ENCODE measurements around the gene HPD.
A peak's percentile ranks its signal among the peaks of the same experiment; 100 is the strongest.
"Not testable (repeated sequence)": the region's sequence is repeated elsewhere in the genome, so short reads cannot be mapped to it uniquely, and the experiment has no call there.

The HPD gene

GRCh38 chr12:121858662-121859572 is at the start of gene HPD:
Gene HPD (minus strand): TSS chr12:121858859. CDS start chr12:121858823, 36 bp downstream.
- DNase-seq (ENCODE audit: low spot score) = peak; percentile 58

- peak; percentile 60 for DNase-seq (ENCODE audit: low spot score)
Observed at GRCh38 chr12:121905746-121906145, 47.1 kb upstream of the HPD start.

- no peak for DNase-seq (ENCODE audit: low spot score)
Observed at GRCh38 chr12:121903202-121903601, 44.5 kb upstream of the HPD start.

GRCh38 chr12:121899590-121899989 is 40.9 kb upstream of the HPD start:
- no peak for DNase-seq (ENCODE audit: low spot score)

- no peak for DNase-seq (ENCODE audit: low spot score)
Observed at GRCh38 chr12:121898287-121898686, 39.6 kb upstream of the HPD start.

- no peak for DNase-seq (ENCODE audit: low spot score)
Observed at GRCh38 chr12:121894633-121895032, 36.0 kb upstream of the HPD start.

- peak; percentile 74 for DNase-seq (ENCODE audit: low spot score)
Observed at GRCh38 chr12:121893961-121894460, 35.4 kb upstream of the HPD start.

- DNase-seq (ENCODE audit: low spot score) = no peak
Observed at GRCh38 chr12:121892673-121893561, 34.3 kb upstream of the HPD start.

GRCh38 chr12:121889661-121890060 is 31.0 kb upstream of the HPD start:
- DNase-seq (ENCODE audit: low spot score) = peak; percentile 7

- DNase-seq (ENCODE audit: low spot score) = no peak
Observed at GRCh38 chr12:121889274-121889624, 30.6 kb upstream of the HPD start.

GRCh38 chr12:121888478-121889273 is 30.0 kb upstream of the HPD start, which contains the start of gene PSMD9:
Gene PSMD9 (plus strand): TSS chr12:121888790. CDS start chr12:121888857, 67 bp downstream.
- DNase-seq (ENCODE audit: low spot score) = peak; percentile 98

- peak; percentile 5 for DNase-seq (ENCODE audit: low spot score)
Observed at GRCh38 chr12:121888083-121888477, 29.4 kb upstream of the HPD start.

- DNase-seq (ENCODE audit: low spot score) = not testable (repeated sequence)
Observed at GRCh38 chr12:121885129-121885528, 26.5 kb upstream of the HPD start.

- DNase-seq (ENCODE audit: low spot score) = no peak
Observed at GRCh38 chr12:121883315-121883660, 24.6 kb upstream of the HPD start.

GRCh38 chr12:121876080-121876447 is 17.4 kb upstream of the HPD start:
- not testable (repeated sequence) for DNase-seq (ENCODE audit: low spot score)

GRCh38 chr12:121875582-121875981 is 16.9 kb upstream of the HPD start:
- DNase-seq (ENCODE audit: low spot score) = no peak

- no peak for DNase-seq (ENCODE audit: low spot score)
Observed at GRCh38 chr12:121874071-121874470, 15.4 kb upstream of the HPD start.

GRCh38 chr12:121873216-121873569 is 14.5 kb upstream of the HPD start:
- no peak for DNase-seq (ENCODE audit: low spot score)

- no peak for DNase-seq (ENCODE audit: low spot score)
Observed at GRCh38 chr12:121872546-121873215, 14.0 kb upstream of the HPD start.

GRCh38 chr12:121871467-121871866 is 12.8 kb upstream of the HPD start:
- DNase-seq (ENCODE audit: low spot score) = no peak

GRCh38 chr12:121869229-121869628 is 10.6 kb upstream of the HPD start:
- not testable (repeated sequence) for DNase-seq (ENCODE audit: low spot score)

All from COLO829 (cell line).